ENCODE results near the gene UFL1. TPM values are rescaled to one million over a fixed set of nuclear protein-coding genes. Genes with fewer than 3 reads are reported as not detected.

UFL1 gene
- total and polyA plus RNA-seq, 2 of the 8 experiments (the other 6 are each of a cell fraction or from before 2014, with no cell fraction given): 2.2 to 10.2 TPM

DNA sequence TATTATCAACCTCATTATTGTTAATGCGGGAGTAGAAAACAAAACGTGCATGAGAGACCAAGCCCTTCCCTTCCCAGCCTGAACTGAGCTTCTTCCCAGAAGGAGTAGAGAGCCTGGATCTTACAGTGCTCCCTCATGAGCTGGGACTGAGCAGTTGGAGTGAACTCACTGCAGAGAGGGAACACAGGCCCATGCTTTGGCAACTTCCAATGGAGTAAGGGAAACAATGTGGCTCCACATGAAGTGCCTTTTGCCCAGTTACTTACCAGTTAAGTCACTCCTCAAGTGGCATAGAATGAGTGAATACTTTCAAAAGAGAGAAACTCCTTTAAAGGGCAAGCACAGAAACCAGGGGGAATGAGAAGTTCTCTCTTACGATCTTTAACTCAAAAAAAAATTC lies 53.8 kb downstream of the UFL1 start:
- ChIA-PET POLR2A (ENCODE audit: partially characterized antibody) (no interaction called here), CTCF (ENCODE audit: partially characterized antibody) (no interaction called here)
- no peak overlapping the region for H3K4me3 ChIP-seq (ENCODE audit: extremely low read depth in 1 of 4, insufficient read depth in 2 of 4, low read depth in 3 of 4, low read length in 4 of 4)

More for the DNA sequence above, 53.8 kb downstream of the UFL1 start:
- H3K4me1 ChIP-seq (replicated peaks in 1 of 4; ENCODE audit: control insufficient read depth in 3 of 4, insufficient read depth in 4 of 4, low read length in 3 of 4): no peaks in the 10 kb centered on the region
- H2BK5ac ChIP-seq (ENCODE audit: low read depth, low read length): no peak overlapping the region
- TF ChIP-seq JUN (IDR thresholded peaks at IDR 0.05; ENCODE audit: low read depth, low read length) (no peak), JUND (IDR thresholded peaks at IDR 0.05; ENCODE audit: low read length) (no peak)
- H3K36me3 ChIP-seq (ENCODE audit: control insufficient read depth in 2 of 4, insufficient read depth in 4 of 4, low read length in 3 of 4): no peaks in the 10 kb centered on the region; a peak in 1 of 8 replicates
- no peaks in the 10 kb centered on the region for H3K79me2 ChIP-seq (ENCODE audit: control insufficient read depth in 1 of 2, insufficient read depth in 2 of 2, low read length in 2 of 2)
- H3K79me1 ChIP-seq (ENCODE audit: low read depth, low read length): no peaks in the 10 kb centered on the region
- no peak overlapping the region for H3K56ac ChIP-seq (replicated peaks; ENCODE audit: insufficient read length, low read depth, low read length)
- H3K4ac ChIP-seq (replicated peaks; ENCODE audit: insufficient read length, low read depth, low read length): no peak overlapping the region
- FAIRE-seq (no peak), DNase-seq (ENCODE audit: low read depth in 1 of 2, low spot score in 2 of 2) (no peak)
- H2BK20ac ChIP-seq (ENCODE audit: low read length): no peak overlapping the region
- WGBS, 2 experiments (ENCODE audit: extremely low coverage in 1 of 2, insufficient coverage in 1 of 2, insufficient read length in 1 of 2, insufficient replicate concordance in 2 of 2, low coverage in 1 of 2, low lambda C conversion rate in 2 of 2, missing lambda C conversion rate in 1 of 2): 91% methylated on average over 3 of the region's 3 CpGs; no CpG with 5 or more reads in 1 of the 2 experiments
- H4K91ac ChIP-seq (replicated peaks; ENCODE audit: insufficient read length, low read length): no peak overlapping the region
- H4K5ac ChIP-seq (ENCODE audit: insufficient read length, low read depth, low read length): no peak overlapping the region
- H3K27ac ChIP-seq (ENCODE audit: low read depth, low read length): no peak overlapping the region
- H2AFZ ChIP-seq (ENCODE audit: low read length): no peak overlapping the region
- H4K8ac ChIP-seq (ENCODE audit: extremely low read depth, insufficient read depth, low read length): no peak overlapping the region
- H4K20me1 ChIP-seq (replicated peaks in 1 of 2; ENCODE audit: control insufficient read depth in 1 of 2, insufficient read depth in 2 of 2, low read length in 2 of 2): no peaks in the 10 kb centered on the region
- no peak overlapping the region; a peak in 1 of 7 replicates for H3K9ac ChIP-seq (replicated peaks in 1 of 4; ENCODE audit: extremely low read depth in 1 of 4, low read depth in 3 of 4, low read length in 3 of 4)
- H3K23ac ChIP-seq (ENCODE audit: insufficient read length): no peak overlapping the region
- H2BK120ac ChIP-seq (replicated peaks; ENCODE audit: low read depth, low read length): no peak overlapping the region
- H2BK15ac ChIP-seq (ENCODE audit: low read length): no peak overlapping the region
- no peaks in the 10 kb centered on the region for H3K9me3 ChIP-seq (ENCODE audit: insufficient read depth in 2 of 2, low read depth in 1 of 2, low read length in 1 of 2)
- no peak overlapping the region for H2BK12ac ChIP-seq (ENCODE audit: low read depth, low read length)
- no peaks in the 10 kb centered on the region; the same call in 1 of the 2 replicates for H3K23me2 ChIP-seq (ENCODE audit: low read depth, low read length)
- H3K18ac ChIP-seq (ENCODE audit: extremely low read depth, low read length): no peak overlapping the region
- H3K14ac ChIP-seq (ENCODE audit: insufficient read length): no peak overlapping the region
- H2AK5ac ChIP-seq (ENCODE audit: low read depth, low read length): no peak overlapping the region
- no peaks in the 10 kb centered on the region for H3K27me3 ChIP-seq (replicated peaks in 1 of 4; ENCODE audit: control insufficient read depth in 3 of 4, extremely low read depth in 1 of 4, insufficient read depth in 3 of 4, low read length in 3 of 4)
- no peak overlapping the region for H3K4me2 ChIP-seq (ENCODE audit: insufficient read depth in 1 of 2, low read depth in 2 of 2, low read length in 2 of 2)

Data from H1 (cell line).